Pancreas (tissue), 10 donors: ENCODE data around the gene VGLL4. TPM values are rescaled to one million over a fixed set of nuclear protein-coding genes. Genes with fewer than 3 reads are reported as not detected.

Source experiments
- ATAC-seq, 4 donors: fragments of 200-7000 bp; cut with Tn5 transposase; one replicate each; pipeline versions ENCODE4 v1.8.0 to v1.9.1; 2020; ENCODE audit warnings: mild to moderate bottlenecking in 4 of 4, moderate library complexity in 4 of 4
- DNase-seq, 6 donors: peaks; one replicate each; pipeline ENCODE4 v3.0.0-alpha.2; 2020
- FAIRE-seq: peaks from 2 replicates; lab custom pipeline; 2012; peaks lifted over from hg19 to GRCh38; lab: Jason Lieb, UNC
- H3K27ac ChIP-seq, 4 donors: fragments of 200-600 bp; sonication (generic); 1 replicate in 3 of 4; 2 replicates in 1 of 4; pipeline versions ENCODE4 v1.5.0 to v1.8.0; 2020
- H3K27me3 ChIP-seq, 4 donors: fragments of 200-600 bp; one replicate each; pipeline ENCODE4 v1.8.0; 2021
- H3K36me3 ChIP-seq, 3 donors: fragments of 200-600 bp; sonication (generic) in 1 of 3; one replicate each; pipeline versions ENCODE4 v1.5.0 to v1.8.0; 2020 to 2021
- H3K4me1 ChIP-seq, 3 donors: fragments of 200-600 bp; one replicate each; pipeline ENCODE4 v1.8.0; 2021
- H3K4me3 ChIP-seq, 4 donors: fragments of 200-600 bp; sonication (generic) in 2 of 4; one replicate each; pipeline versions ENCODE4 v1.5.0 to v1.8.0; 2020 to 2021
- H3K9me3 ChIP-seq, 4 donors: fragments of 200-600 bp; one replicate each; pipeline ENCODE4 v1.8.0; 2021
- WGBS, 2 donors: extraction: QIAGEN DNeasy Blood & Tissue Kit; methylation state at CpG; one replicate each; pipeline ENCODE4 v1.1.7; 2013; 5-methylcytosine and 5-hydroxymethylcytosine counted together
- intact Hi-C, 3 donors: fragments of 100-400 bp; cut with DNase I; formaldehyde crosslinking; loops; one replicate each; pipeline versions ENCODE4 v1.11.1 to v1.14.2; 2022
- polyA plus RNA-seq, 2 donors: library from polyadenylated mRNA; stranded (reverse); fragments of 200-250 nt; gene quantifications; one replicate each; pipeline ENCODE4 v1.2.3, GENCODE V29; 2013
- total RNA-seq, 6 donors: library from RNA; stranded (reverse); fragmentation: NEBNext Ultra II Directional in 4 of 6; extraction: Animal tissue kit (Norgen Biotek cat#: 25700) in 4 of 6; gene quantifications; one replicate each; pipeline versions ENCODE4 v1.2.1 to v1.2.4, GENCODE V29; 2021 to 2023
- TF ChIP-seq, protein P1 (sequence below), 4 donors: fragments of 200-600 bp; sonication (generic) in 3 of 4; IDR thresholded peaks; one replicate each; pipeline versions ENCODE4 v1.5.0 to v1.8.0; 2021; ENCODE audit warnings: antibody characterized with exemption in 4 of 4
- donor health status: healthy with polysubstance abuse.
- donor health status: DM: no; HTN: no; CAD: no; lungs with moderate emphysema.
- donor health status: DM: no; HTN: no; CAD: no.
- donor health status: control.
- donor health status: control.
- donor health status: Bipolar disorder and iron deficiency.
- donor health status: DM: yes; HTN: yes; CAD: no.
- donor health status: DM: no; HTN: no; CAD: no.
- donor health status: DM: no; HTN: no; CAD: no.
- donor health status: DM: yes; HTN: yes; CAD: no.

Gene VGLL4
- total and polyA plus RNA-seq, 8 donors, result 17.3 to 47.8 (median 22.0) TPM

DNA sequence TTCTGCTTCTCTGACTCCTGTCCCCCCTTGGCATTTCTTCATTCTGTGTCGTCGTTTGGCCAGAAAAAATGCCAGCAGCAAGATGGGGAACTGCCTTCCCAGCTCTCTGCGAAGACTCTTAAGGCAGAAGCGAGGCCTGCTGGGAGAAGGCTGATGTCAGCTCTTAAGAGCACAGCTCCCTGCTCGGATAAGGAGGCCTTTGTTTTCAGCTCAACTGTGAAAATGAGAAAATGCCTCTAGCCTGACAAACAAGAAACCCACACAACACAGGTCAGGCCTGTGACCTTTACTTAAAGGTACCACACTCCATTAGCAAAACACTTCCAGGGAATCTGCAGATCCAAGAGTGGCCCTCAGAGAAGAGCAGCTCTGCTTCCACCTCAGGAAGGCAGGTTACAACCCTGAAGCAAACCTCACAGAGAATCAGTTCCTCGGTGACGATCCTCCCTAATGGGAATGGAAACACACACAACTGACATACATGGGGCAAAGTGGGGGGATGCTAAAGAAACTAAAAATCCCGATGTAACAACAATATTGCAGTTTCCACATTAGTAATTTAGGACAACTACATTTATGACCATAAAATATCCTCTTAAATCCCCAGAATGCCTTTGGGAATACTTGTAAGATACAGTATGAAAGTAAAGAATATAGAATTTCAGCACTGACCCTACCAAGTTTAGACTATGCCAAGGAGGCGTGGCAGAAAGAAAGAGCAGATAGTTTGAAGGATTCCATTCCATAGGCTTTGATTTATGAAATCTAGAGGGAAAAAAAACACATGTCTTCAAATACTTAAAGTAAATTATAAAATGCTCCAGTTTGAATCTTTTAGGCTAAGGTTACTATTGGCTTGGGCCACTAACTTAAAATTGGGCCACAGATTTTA lies 52.1 kb downstream of the VGLL4 start:
- peak overlapping the region in 3 of 4 donors; percentile 58 to 65 (median 59) for H3K27ac ChIP-seq
- DNase-seq (peak in 4 of 6 donors; percentile 37 to 59 (median 50)), ATAC-seq (peak; percentile 75 to 92 (median 88)), FAIRE-seq (no peak)
- H3K4me3 ChIP-seq, result no peak overlapping the region
- WGBS, 2 donors, result 22% methylated on average over 9 of the region's 9 CpGs
- TF ChIP-seq, protein P1, sequence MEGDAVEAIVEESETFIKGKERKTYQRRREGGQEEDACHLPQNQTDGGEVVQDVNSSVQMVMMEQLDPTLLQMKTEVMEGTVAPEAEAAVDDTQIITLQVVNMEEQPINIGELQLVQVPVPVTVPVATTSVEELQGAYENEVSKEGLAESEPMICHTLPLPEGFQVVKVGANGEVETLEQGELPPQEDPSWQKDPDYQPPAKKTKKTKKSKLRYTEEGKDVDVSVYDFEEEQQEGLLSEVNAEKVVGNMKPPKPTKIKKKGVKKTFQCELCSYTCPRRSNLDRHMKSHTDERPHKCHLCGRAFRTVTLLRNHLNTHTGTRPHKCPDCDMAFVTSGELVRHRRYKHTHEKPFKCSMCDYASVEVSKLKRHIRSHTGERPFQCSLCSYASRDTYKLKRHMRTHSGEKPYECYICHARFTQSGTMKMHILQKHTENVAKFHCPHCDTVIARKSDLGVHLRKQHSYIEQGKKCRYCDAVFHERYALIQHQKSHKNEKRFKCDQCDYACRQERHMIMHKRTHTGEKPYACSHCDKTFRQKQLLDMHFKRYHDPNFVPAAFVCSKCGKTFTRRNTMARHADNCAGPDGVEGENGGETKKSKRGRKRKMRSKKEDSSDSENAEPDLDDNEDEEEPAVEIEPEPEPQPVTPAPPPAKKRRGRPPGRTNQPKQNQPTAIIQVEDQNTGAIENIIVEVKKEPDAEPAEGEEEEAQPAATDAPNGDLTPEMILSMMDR (IDR thresholded peaks at IDR 0.05), result no peak
- peaks cover 11 to 31% (median 29%) of the 10 kb centered on the region in 3 donors for H3K4me1 ChIP-seq
- H3K27me3 ChIP-seq, result no peaks in the 10 kb centered on the region
- H3K9me3 ChIP-seq, result no peaks in the 10 kb centered on the region
- intact Hi-C loops, result no loop called here
- H3K36me3 ChIP-seq, result no peaks in the 10 kb centered on the region

DNA sequence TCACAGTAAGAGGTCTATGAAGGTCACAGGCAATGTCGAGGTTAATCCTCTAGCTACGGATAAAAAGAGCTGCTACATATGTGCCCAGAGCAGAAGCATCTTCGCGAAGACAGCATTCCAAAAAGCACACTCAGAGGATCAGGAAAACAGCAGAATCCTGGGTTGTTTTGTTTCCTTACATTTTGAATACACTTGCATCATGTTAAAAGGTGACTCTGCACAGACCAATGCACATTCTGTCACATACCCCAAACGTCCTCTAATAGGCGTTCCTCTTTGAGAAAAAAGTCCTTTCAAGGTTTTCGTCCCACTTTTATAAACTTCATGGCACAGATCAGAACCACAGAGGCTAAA lies 52.7 kb downstream of the VGLL4 start:
- no peak for FAIRE-seq
- Histone ChIP-seq H3K36me3 (no peaks in the 10 kb centered on the region), H3K9me3 (no peaks in the 10 kb centered on the region), H3K4me3 (no peak overlapping the region), H3K27me3 (no peaks in the 10 kb centered on the region), H3K27ac (peak overlapping the region in 3 of 4 donors; percentile 58 to 65 (median 59)), H3K4me1 (peaks cover 11 to 31% (median 29%) of the 10 kb centered on the region in 3 donors)
- TF ChIP-seq, protein P1 (IDR thresholded peaks at IDR 0.05), result no peak
- no peak for DNase-seq
- intact Hi-C loops, result no loop called here
- 35 to 37% methylated on average over 7 of the region's 7 CpGs for WGBS, 2 donors
- ATAC-seq, result peak in 3 of 4 donors; percentile 2 to 4 (median 3)

DNA sequence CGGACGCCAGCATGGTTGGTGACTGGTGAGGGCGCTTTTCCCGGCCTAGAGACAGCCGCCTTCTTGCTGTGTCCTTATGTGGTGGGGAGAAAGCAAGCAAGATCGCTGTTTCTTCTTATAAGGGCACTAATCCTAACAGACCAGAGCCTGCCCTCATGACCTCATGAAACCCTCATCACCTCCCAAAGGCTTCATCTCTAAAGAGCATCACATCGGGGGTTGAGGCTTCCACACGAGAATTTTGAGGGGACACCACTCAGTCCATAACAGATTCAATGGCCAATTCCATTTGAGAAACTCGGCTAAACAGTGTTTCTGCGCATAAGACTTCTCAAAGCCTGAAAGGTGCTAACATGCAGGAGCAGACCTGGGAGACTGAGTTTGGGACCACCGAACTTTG lies 54.0 kb downstream of the VGLL4 start:
- Histone ChIP-seq H3K4me1 (peaks cover 11 to 31% (median 29%) of the 10 kb centered on the region in 3 donors), H3K9me3 (no peaks in the 10 kb centered on the region), H3K27me3 (no peaks in the 10 kb centered on the region), H3K27ac (peak overlapping the region in 3 of 4 donors; percentile 3 to 59 (median 10)), H3K36me3 (no peaks in the 10 kb centered on the region), H3K4me3 (no peak overlapping the region)
- intact Hi-C loops, result no loop called here
- ATAC-seq, result no peak
- WGBS, 2 donors, result 59 to 62% methylated on average over 11 of the region's 11 CpGs
- DNase-seq, result peak in 1 of 6 donors; percentile 10
- TF ChIP-seq, protein P1 (IDR thresholded peaks at IDR 0.05), result no peak
- no peak for FAIRE-seq

DNA sequence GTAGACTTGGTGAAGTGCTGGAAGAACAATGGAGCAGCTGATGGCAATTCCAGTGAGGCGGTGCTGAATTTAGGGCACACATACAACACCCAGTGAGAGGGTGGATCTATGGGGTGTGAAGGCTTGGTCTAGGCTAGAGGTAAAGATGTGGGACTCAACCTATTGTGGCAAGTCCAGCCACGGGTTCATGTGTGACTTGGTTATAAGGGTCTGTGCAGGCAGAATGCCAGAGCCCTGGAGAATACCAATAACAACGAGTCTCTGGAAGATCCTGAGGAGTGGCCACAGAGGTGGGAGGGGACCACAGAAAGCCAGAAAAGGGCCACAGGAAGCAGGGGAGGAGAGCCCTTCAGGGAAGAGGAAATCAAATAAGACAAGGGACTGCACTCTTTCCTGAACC lies 55.0 kb downstream of the VGLL4 start:
- intact Hi-C loops, result no loop called here
- Histone ChIP-seq H3K9me3 (no peaks in the 10 kb centered on the region), H3K36me3 (no peaks in the 10 kb centered on the region), H3K4me1 (peaks cover 11 to 31% (median 29%) of the 10 kb centered on the region in 3 donors), H3K4me3 (no peak overlapping the region), H3K27ac (no peak overlapping the region), H3K27me3 (no peaks in the 10 kb centered on the region)
- ATAC-seq (no peak), DNase-seq (peak in 1 of 6 donors; percentile 6), FAIRE-seq (no peak)
- TF ChIP-seq, protein P1 (IDR thresholded peaks at IDR 0.05), result no peak
- WGBS, 2 donors, result 61 to 66% methylated on average over 3 of the region's 3 CpGs

DNA sequence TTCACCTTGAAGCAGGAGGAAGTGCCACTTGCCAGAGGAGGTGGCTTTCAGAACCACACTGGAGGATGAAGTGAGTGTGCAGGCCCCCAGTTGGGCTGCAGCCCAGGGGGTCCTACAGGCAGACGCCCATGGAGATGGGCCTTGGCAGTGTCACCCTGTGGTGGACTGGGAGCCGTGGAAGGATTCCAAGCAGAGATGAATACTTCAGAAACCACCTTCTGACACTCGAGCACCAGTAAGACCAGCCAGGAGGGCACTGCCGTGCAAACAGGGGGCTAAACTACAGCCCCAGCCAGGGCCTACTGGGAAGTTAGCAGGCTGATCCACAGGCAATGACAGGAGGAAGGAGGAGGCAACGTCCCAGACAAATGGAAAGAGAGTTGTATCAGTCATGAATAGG lies 55.4 kb downstream of the VGLL4 start:
- TF ChIP-seq, protein P1 (IDR thresholded peaks at IDR 0.05), result no peak
- peak in 1 of 6 donors; percentile 6 for DNase-seq
- FAIRE-seq, result no peak
- Histone ChIP-seq H3K9me3 (no peaks in the 10 kb centered on the region), H3K27ac (no peak overlapping the region), H3K4me3 (no peak overlapping the region), H3K36me3 (no peaks in the 10 kb centered on the region), H3K27me3 (no peaks in the 10 kb centered on the region), H3K4me1 (peaks cover 11 to 32% (median 32%) of the 10 kb centered on the region in 3 donors)
- no peak for ATAC-seq
- 85% methylated on average over 5 of the region's 5 CpGs for WGBS, 2 donors
- intact Hi-C loops, result no loop called here
